ENCODE measurements around the gene ATXN7L2. TPM values are rescaled to one million over a fixed set of nuclear protein-coding genes. Genes with fewer than 3 reads are reported as not detected.
A peak's percentile ranks its signal among the peaks of the same experiment; 100 is the strongest.

The ATXN7L2 gene
- total RNA-seq, 4 donors from 2014 or later, result 6.5 to 6.8 (median 6.5) TPM

GRCh38 chr1:109490934-109491302 is 7.2 kb downstream of the ATXN7L2 start:
- H3K27ac ChIP-seq, result no peak overlapping the region
- H3K9me3 ChIP-seq, result no peaks in the 10 kb centered on the region
- H3K4me1 ChIP-seq, result peaks cover 0 to 29% (median 15%) of the 10 kb centered on the region in 4 donors
- 86 to 95% methylated on average over 11 of the region's 11 CpGs for WGBS, 2 donors
- H3K27me3 ChIP-seq, result no peaks in the 10 kb centered on the region
- H3K36me3 ChIP-seq, result peaks cover 0 to 46% (median 4%) of the 10 kb centered on the region in 3 donors
- TF ChIP-seq POLR2A (IDR thresholded peaks at IDR 0.05) (no peak), EP300 (IDR thresholded peaks at IDR 0.05) (no peak)
- TF ChIP-seq, protein P1, sequence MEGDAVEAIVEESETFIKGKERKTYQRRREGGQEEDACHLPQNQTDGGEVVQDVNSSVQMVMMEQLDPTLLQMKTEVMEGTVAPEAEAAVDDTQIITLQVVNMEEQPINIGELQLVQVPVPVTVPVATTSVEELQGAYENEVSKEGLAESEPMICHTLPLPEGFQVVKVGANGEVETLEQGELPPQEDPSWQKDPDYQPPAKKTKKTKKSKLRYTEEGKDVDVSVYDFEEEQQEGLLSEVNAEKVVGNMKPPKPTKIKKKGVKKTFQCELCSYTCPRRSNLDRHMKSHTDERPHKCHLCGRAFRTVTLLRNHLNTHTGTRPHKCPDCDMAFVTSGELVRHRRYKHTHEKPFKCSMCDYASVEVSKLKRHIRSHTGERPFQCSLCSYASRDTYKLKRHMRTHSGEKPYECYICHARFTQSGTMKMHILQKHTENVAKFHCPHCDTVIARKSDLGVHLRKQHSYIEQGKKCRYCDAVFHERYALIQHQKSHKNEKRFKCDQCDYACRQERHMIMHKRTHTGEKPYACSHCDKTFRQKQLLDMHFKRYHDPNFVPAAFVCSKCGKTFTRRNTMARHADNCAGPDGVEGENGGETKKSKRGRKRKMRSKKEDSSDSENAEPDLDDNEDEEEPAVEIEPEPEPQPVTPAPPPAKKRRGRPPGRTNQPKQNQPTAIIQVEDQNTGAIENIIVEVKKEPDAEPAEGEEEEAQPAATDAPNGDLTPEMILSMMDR (IDR thresholded peaks at IDR 0.05), result no peak
- DNase-seq (ENCODE audit: low spot score in 2 of 2), result no peak
- no peak overlapping the region for H3K4me3 ChIP-seq

DNA sequence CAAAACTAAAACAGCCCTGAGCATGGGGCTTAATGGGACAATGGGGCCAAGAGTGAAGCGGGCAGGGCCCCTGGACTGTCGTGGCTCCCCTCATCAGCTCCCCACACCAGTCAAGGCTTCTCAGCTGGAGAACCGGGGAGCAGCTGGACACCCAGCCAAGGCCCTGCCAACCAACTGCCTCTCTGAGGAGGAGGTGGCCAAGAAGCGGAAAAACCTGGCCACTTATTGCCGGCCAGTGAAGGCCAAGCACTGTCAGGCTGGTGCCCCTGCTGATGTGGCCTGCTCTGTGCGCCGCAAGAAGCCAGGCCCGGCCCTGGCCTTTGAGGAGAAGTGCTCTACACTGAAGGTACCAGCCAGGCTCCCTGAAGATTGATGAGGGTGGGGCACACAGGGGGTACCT is 7.7 kb downstream of the ATXN7L2 start:
- no peak overlapping the region for H3K4me3 ChIP-seq
- no peaks in the 10 kb centered on the region for H3K27me3 ChIP-seq
- H3K36me3 ChIP-seq, result peaks cover 0 to 50% (median 4%) of the 10 kb centered on the region in 3 donors
- H3K4me1 ChIP-seq, result peaks cover 0 to 33% (median 15%) of the 10 kb centered on the region in 4 donors
- TF ChIP-seq EP300 (IDR thresholded peaks at IDR 0.05) (no peak), POLR2A (IDR thresholded peaks at IDR 0.05) (no peak)
- TF ChIP-seq, protein P1 (IDR thresholded peaks at IDR 0.05), result no peak
- H3K27ac ChIP-seq, result no peak overlapping the region
- H3K9me3 ChIP-seq, result no peaks in the 10 kb centered on the region
- WGBS, 2 donors, result 91 to 100% methylated on average over 5 to 8 of the region's 8 CpGs
- no peak for DNase-seq (ENCODE audit: low spot score in 2 of 2)

GRCh38 chr1:109492779-109493178 is 9.1 kb downstream of the ATXN7L2 start:
- H3K36me3 ChIP-seq, result peaks cover 0 to 54% (median 4%) of the 10 kb centered on the region in 3 donors
- no peak overlapping the region for H3K4me3 ChIP-seq
- TF ChIP-seq, protein P1 (IDR thresholded peaks at IDR 0.05), result no peak
- no peak for TF ChIP-seq POLR2A (IDR thresholded peaks at IDR 0.05)
- TF ChIP-seq EP300 (IDR thresholded peaks at IDR 0.05), result no peak
- H3K27ac ChIP-seq, result peak overlapping the region in 1 of 4 donors; percentile 86
- H3K9me3 ChIP-seq, result no peaks in the 10 kb centered on the region
- no peak for DNase-seq (ENCODE audit: low spot score in 2 of 2)
- WGBS, 2 donors, result 65 to 70% methylated on average over 4 of the region's 4 CpGs
- H3K4me1 ChIP-seq, result peaks cover 0 to 35% (median 15%) of the 10 kb centered on the region in 4 donors
- no peaks in the 10 kb centered on the region for H3K27me3 ChIP-seq

- peaks cover 0 to 54% (median under 1%) of the 10 kb centered on the region in 3 donors for H3K36me3 ChIP-seq
- TF ChIP-seq POLR2A (IDR thresholded peaks at IDR 0.05) (no peak), EP300 (IDR thresholded peaks at IDR 0.05) (no peak)
- TF ChIP-seq, protein P1 (IDR thresholded peaks at IDR 0.05), result no peak
Observed at GRCh38 chr1:109493227-109493626, 9.5 kb downstream of the ATXN7L2 start.

DNA sequence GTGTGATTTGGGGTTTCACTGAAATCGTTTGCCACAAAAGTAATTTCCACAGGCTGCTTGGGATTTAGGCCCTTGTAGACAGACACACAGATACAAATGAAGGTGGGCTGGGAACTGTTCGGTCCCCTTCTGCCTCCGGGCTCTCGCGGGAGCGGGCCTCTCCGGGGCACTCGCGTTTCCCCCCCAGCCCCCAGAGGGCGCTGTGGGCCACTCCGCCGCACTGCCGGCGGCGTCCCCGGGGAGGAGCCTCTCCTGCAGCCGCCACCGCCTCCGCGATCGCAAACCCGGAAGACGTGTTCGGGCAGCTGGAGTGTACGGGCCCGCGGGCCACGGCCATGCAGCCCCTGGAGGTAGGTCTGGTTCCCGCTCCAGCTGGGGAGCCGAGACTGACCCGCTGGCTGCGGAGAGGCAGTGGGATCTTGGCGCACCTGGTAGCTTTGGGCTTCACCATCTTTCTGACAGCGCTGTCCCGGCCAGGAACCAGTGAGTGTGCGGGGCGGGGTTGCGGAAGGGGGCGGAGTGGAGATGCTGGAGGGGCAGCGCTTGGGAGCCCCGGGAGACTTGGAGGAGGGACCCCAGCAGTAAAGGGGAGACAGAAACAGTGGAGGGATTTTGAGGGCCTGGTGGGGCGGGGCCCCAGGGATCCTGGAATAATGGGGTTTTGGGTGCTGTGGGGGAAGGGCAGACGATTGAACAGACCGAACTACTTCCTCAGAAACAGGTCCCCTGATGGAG is 10.3 kb downstream of the ATXN7L2 start, which contains the start of gene CYB561D1:
CYB561D1 (plus strand) TSS at position 290 of the 735 bp plus-strand sequence; CDS start at position 336, 46 bp downstream.
- 0% methylated on average over 20 to 42 of the region's 44 CpGs for WGBS, 2 donors
- peaks cover 0 to 51% (median 0%) of the 10 kb centered on the region in 3 donors for H3K36me3 ChIP-seq
- no peaks in the 10 kb centered on the region for H3K27me3 ChIP-seq
- peak in 1 of 2 donors; percentile 27 for TF ChIP-seq POLR2A (IDR thresholded peaks at IDR 0.05)
- TF ChIP-seq, protein P1 (IDR thresholded peaks at IDR 0.05), result peak; percentile 92 to 98 (median 95)
- TF ChIP-seq EP300 (IDR thresholded peaks at IDR 0.05), result peak; percentile 29 to 85
- H3K9me3 ChIP-seq, result no peaks in the 10 kb centered on the region
- H3K4me1 ChIP-seq, result peaks cover 0 to 47% (median 17%) of the 10 kb centered on the region in 4 donors
- H3K27ac ChIP-seq, result peak within 1 kb of the TSS; percentile 60 to 86 (median 72)
- peak; percentile 72 to 77 for DNase-seq (ENCODE audit: low spot score in 2 of 2)
- peak within 1 kb of the TSS; percentile 57 to 89 (median 86) for H3K4me3 ChIP-seq

More at GRCh38 chr1:109493227-109493626, 9.5 kb downstream of the ATXN7L2 start:
- 63 to 65% methylated on average over 4 of the region's 4 CpGs for WGBS, 2 donors
- peak overlapping the region in 1 of 4 donors; percentile 86 for H3K4me3 ChIP-seq
- H3K27me3 ChIP-seq, result no peaks in the 10 kb centered on the region
- peak overlapping the region in 3 of 4 donors; percentile 66 to 86 (median 78) for H3K27ac ChIP-seq
- no peaks in the 10 kb centered on the region for H3K9me3 ChIP-seq
- no peak for DNase-seq (ENCODE audit: low spot score in 2 of 2)
- H3K4me1 ChIP-seq, result peaks cover 0 to 39% (median 16%) of the 10 kb centered on the region in 4 donors

Measured in tibial nerve (tissue), 4 donors.